IMR-90 (cell line): ENCODE results near the gene OSBPL3. TPM values are rescaled to one million over a fixed set of nuclear protein-coding genes. Genes with fewer than 3 reads are reported as not detected.

Source experiments
- ATAC-seq: fragments of 200-7000 bp; cut with Tn5 transposase; 2 replicates; pipeline ENCODE4 v1.9.1; 2020; ENCODE audit warnings: low read depth, mild to moderate bottlenecking, moderate library complexity
- BruUV-seq: library from RNA; stranded (reverse); fragments of 400-500 nt; replicated peaks from 2 replicates; lab custom pipeline; 2021; lab: Mats Ljungman, UMichigan
- CTCF ChIA-PET: fragments of 300-600 bp; formaldehyde crosslinking; extraction: SDS; loops from one replicate; lab custom pipeline; 2021; ENCODE audit warnings: antibody characterized with exemption; lab: Yijun Ruan, JAX
- POLR2A ChIA-PET: fragments of 300-600 bp; sonication (Branson Sonifier 250); formaldehyde crosslinking; loops from one replicate; lab custom pipeline; 2022; ENCODE audit warnings: antibody characterized with exemption; ENCODE audit not compliant: unreplicated experiment; lab: Charles Lee
- DNase-seq: peaks from one replicate; pipeline ENCODE4 v3.0.0; 2013
- H2AFZ ChIP-seq: replicated peaks from 2 replicates; pipeline ENCODE3; 2013; ENCODE audit warnings: low read length, mild to moderate bottlenecking; ENCODE audit not compliant: poor library complexity
- H2AK5ac ChIP-seq: 2 replicates; pipeline ENCODE4 v1.6.1; 2013; ENCODE audit warnings: low read depth, low read length, inconsistent platforms
- H2AK9ac ChIP-seq: replicated peaks from 2 replicates; pipeline ENCODE3; 2013; ENCODE audit warnings: mild to moderate bottlenecking, low read depth, low read length, moderate library complexity; ENCODE audit not compliant: poor library complexity
- H2BK120ac ChIP-seq: 2 replicates; pipeline ENCODE4 v1.6.1; 2013; ENCODE audit warnings: low read depth, low read length, inconsistent platforms
- H2BK15ac ChIP-seq: 3 replicates; pipeline ENCODE4 v1.6.1; 2013; ENCODE audit warnings: low read depth, low read length, inconsistent platforms
- H2BK20ac ChIP-seq: 2 replicates; pipeline ENCODE4 v1.6.1; 2013; ENCODE audit warnings: low read depth, mild to moderate bottlenecking, inconsistent platforms, low read length, moderate library complexity
- H2BK5ac ChIP-seq: 2 replicates; pipeline ENCODE4 v1.6.1; 2013; ENCODE audit warnings: mild to moderate bottlenecking, low read depth, low read length, inconsistent platforms; ENCODE audit not compliant: poor library complexity, severe bottlenecking
- H3K14ac ChIP-seq: replicated peaks from 2 replicates; pipeline ENCODE4 v1.6.1; 2013; ENCODE audit warnings: low read depth, low read length, inconsistent platforms
- H3K18ac ChIP-seq: 2 replicates; pipeline ENCODE4 v1.6.1; 2013; ENCODE audit warnings: low read depth, low read length, control low read depth
- H3K23ac ChIP-seq: 2 replicates; pipeline ENCODE4 v1.6.1; 2013; ENCODE audit warnings: low read depth, low read length, inconsistent platforms
- H3K27ac ChIP-seq: 2 replicates; pipeline ENCODE4 v1.5.1; 2013; ENCODE audit warnings: mild to moderate bottlenecking, control low read depth, low read length; ENCODE audit not compliant: insufficient read depth
- H3K27me3 ChIP-seq: 2 replicates; pipeline ENCODE4 v1.6.1; 2013; ENCODE audit warnings: low read length; ENCODE audit not compliant: control insufficient read depth, insufficient read depth
- H3K36me3 ChIP-seq: 2 replicates; pipeline ENCODE4 v1.6.1; 2013; ENCODE audit warnings: low read length, mixed read lengths; ENCODE audit not compliant: control insufficient read depth, insufficient read depth
- H3K4ac ChIP-seq: 2 replicates; pipeline ENCODE4 v1.6.1; 2013; ENCODE audit warnings: low read depth, low read length, inconsistent platforms
- H3K4me1 ChIP-seq: 2 replicates; pipeline ENCODE4 v1.6.1; 2013; ENCODE audit warnings: low read length, mixed read lengths; ENCODE audit not compliant: control insufficient read depth, insufficient read depth
- H3K4me2 ChIP-seq: 2 replicates; pipeline ENCODE4 v1.6.1; 2013; ENCODE audit warnings: low read depth, mild to moderate bottlenecking, control low read depth, low read length, moderate library complexity
- H3K4me3 ChIP-seq: 2 replicates; pipeline ENCODE4 v1.5.1; 2013; ENCODE audit warnings: low read depth, mild to moderate bottlenecking, control low read depth, low read length, moderate library complexity; ENCODE audit not compliant: insufficient read depth
- H3K56ac ChIP-seq: 2 replicates; pipeline ENCODE4 v1.6.1; 2013; ENCODE audit warnings: low read length, inconsistent platforms; ENCODE audit not compliant: insufficient read depth; ENCODE audit errors: extremely low read depth
- H3K79me1 ChIP-seq, 2 experiments: 2 replicates each; pipeline ENCODE4 v1.6.1; 2013; ENCODE audit warnings: low read length in 2 of 2, inconsistent platforms in 1 of 2, low read depth in 1 of 2
- H3K9ac ChIP-seq: 2 replicates; pipeline ENCODE4 v1.6.1; 2013; ENCODE audit warnings: low read depth, low read length, control low read depth
- H3K9me1 ChIP-seq: 2 replicates; pipeline ENCODE4 v1.6.1; 2013; ENCODE audit warnings: low read length, inconsistent platforms; ENCODE audit not compliant: insufficient read depth
- H3K9me3 ChIP-seq: 2 replicates; pipeline ENCODE4 v1.6.1; 2013; ENCODE audit warnings: low read length; ENCODE audit not compliant: control insufficient read depth, insufficient read depth
- H4K20me1 ChIP-seq: 2 replicates; pipeline ENCODE4 v1.6.1; 2013; ENCODE audit warnings: low read length, inconsistent platforms; ENCODE audit not compliant: insufficient read depth
- H4K5ac ChIP-seq: 2 replicates; pipeline ENCODE4 v1.6.1; 2013; ENCODE audit warnings: mild to moderate bottlenecking, low read depth, low read length, control low read depth
- H4K8ac ChIP-seq, 2 experiments: 2 replicates each; pipeline ENCODE4 v1.6.1; 2013; ENCODE audit warnings: low read depth in 2 of 2, low read length in 2 of 2, control low read depth in 1 of 2, inconsistent platforms in 1 of 2
- H4K91ac ChIP-seq: 2 replicates; pipeline ENCODE4 v1.6.1; 2013; ENCODE audit warnings: low read depth, low read length, inconsistent platforms; ENCODE audit not compliant: insufficient read depth
- FOS ChIP-seq: fragments of 150-350 bp; IDR thresholded peaks from 2 replicates; pipeline ENCODE4 v1.6.1; 2016; ENCODE audit warnings: low read depth, low read length
- SMC3 ChIP-seq: fragments of 150-350 bp; IDR thresholded peaks from 2 replicates; pipeline ENCODE4 v1.6.1; 2016; ENCODE audit warnings: low read depth, mild to moderate bottlenecking, antibody characterized with exemption, low read length, moderate library complexity
- WGBS, 2 experiments: methylation state at CpG; one replicate each; pipeline versions ENCODE4 v1.1.5 to v1.1.7; 2013; ENCODE audit warnings: missing lambda C conversion rate in 2 of 2; ENCODE audit not compliant: insufficient read length in 1 of 2; ENCODE audit errors: extremely low coverage in 2 of 2; 5-methylcytosine and 5-hydroxymethylcytosine counted together
- dilution Hi-C: fragments of 300-500 bp; cut with HindIII; formaldehyde crosslinking; loops from one replicate; pipeline ENCODE4 v1.14.3; 2018; ENCODE audit warnings: low sequenced_read_pairs; ENCODE audit not compliant: unreplicated experiment
- in situ Hi-C: fragments of 300-500 bp; cut with MboI; formaldehyde crosslinking; loops from 3 replicates; pipeline ENCODE4 v1.14.3; 2019; ENCODE audit warnings: low sequenced_read_pairs, inconsistent platforms, mixed read lengths
- intact Hi-C: fragments of 100-400 bp; cut with micrococcal nuclease; formaldehyde crosslinking; loops from 2 replicates; pipeline ENCODE4 v1.10.0; 2022
- polyA plus RNA-seq, 3 experiments: library from polyadenylated mRNA; depleted of rRNA; stranded (reverse); fragments of >200 nt; gene quantifications; 2 replicates each; pipeline ENCODE4 v1.2.3, GENCODE V29; 2012; ENCODE audit warnings: low replicate concordance in 1 of 3
- total RNA-seq: library from RNA; depleted of rRNA; stranded (reverse); fragments of >200 nt; gene quantifications from 2 replicates; pipeline ENCODE4 v1.2.3, GENCODE V29; 2012

The OSBPL3 gene
- total and polyA plus RNA-seq, 2 of the 4 experiments (the other 2 are of a cell fraction): 18.0 to 29.9 TPM

GRCh38 chr7:24825931-24826661 lies 153.9 kb downstream of the OSBPL3 start:
- CTCF ChIA-PET: interaction anchor here (0.6 to 1.6 kb wide), 3 partner anchors 10 to 156 kb away, joined by 3 to 4 read pairs (median 3); no protein-coding TSS in a partner anchor
- POLR2A ChIA-PET: no interaction called here
- H3K4me2 ChIP-seq: no peak overlapping the region
- dilution Hi-C loops: no loop called here
- H2BK20ac ChIP-seq: peak overlapping the region; percentile 91
- intact Hi-C loops: no loop called here
- no peaks in the 10 kb centered on the region for H4K20me1 ChIP-seq
- H2AK5ac ChIP-seq: peak overlapping the region; percentile 85
- H4K5ac ChIP-seq: no peak overlapping the region
- ATAC-seq: peak; percentile 33; the same call in 1 of the 2 replicates
- H3K79me1 ChIP-seq: peaks cover 0 to 44% of the 10 kb centered on the region in 2 experiments; a peak in 2 of 4 replicates
- in situ Hi-C loops: no loop called here
- H3K9me1 ChIP-seq: peaks cover 31% of the 10 kb centered on the region
- peaks cover 5% of the 10 kb centered on the region; the same call in 1 of the 2 replicates for H3K36me3 ChIP-seq
- H3K27me3 ChIP-seq: no peaks in the 10 kb centered on the region
- TF ChIP-seq FOS: peak; percentile 13; the same call in 1 of the 2 replicates
- no peak for TF ChIP-seq SMC3
- no peak overlapping the region for H2AFZ ChIP-seq
- peak overlapping the region; percentile 49; the same call in 1 of the 2 replicates for H4K91ac ChIP-seq
- peak overlapping the region; percentile 59 for H2BK5ac ChIP-seq
- H2BK120ac ChIP-seq: peak overlapping the region; percentile 78
- H3K4me3 ChIP-seq: no peak overlapping the region
- DNase-seq: peak; percentile 63
- H3K27ac ChIP-seq: peak overlapping the region; percentile 11; the same call in 1 of the 2 replicates
- H3K23ac ChIP-seq: peak overlapping the region; percentile 55
- H3K4me1 ChIP-seq: peaks cover 28% of the 10 kb centered on the region
- no peak overlapping the region for H2AK9ac ChIP-seq
- H3K14ac ChIP-seq: peak overlapping the region; percentile 83
- BruUV-seq: no TSS peak
- peak overlapping the region in 1 of 2 experiments; percentile 69; a peak in 3 of 4 replicates for H4K8ac ChIP-seq
- WGBS, 2 experiments: 100% methylated on average over 1 of the region's 6 CpGs; no CpG with 5 or more reads in 1 of the 2 experiments
- peak overlapping the region; percentile 67 for H2BK15ac ChIP-seq
- no peaks in the 10 kb centered on the region for H3K9me3 ChIP-seq
- H3K9ac ChIP-seq: no peak overlapping the region
- H3K56ac ChIP-seq: no peak overlapping the region
- H3K4ac ChIP-seq: peak overlapping the region; percentile 81
- H3K18ac ChIP-seq: 0 out of 2 replicates have a peak overlapping the region, but pooled peaks have one; percentile 16
